Uterus (tissue), 2 donors: ENCODE measurements around the gene DIMT1.

Source experiments
- POLR2A ChIP-seq, 2 donors: fragments of 450-650 bp; IDR thresholded peaks; one replicate each; pipeline ENCODE4 v1.6.1; 2016; ENCODE audit warnings: antibody characterized with exemption in 2 of 2, mild to moderate bottlenecking in 1 of 2, moderate library complexity in 1 of 2
- TF ChIP-seq, protein P1 (sequence below), 4 experiments: fragments of 200-600 bp in 2 of 4; fragments of 450-650 bp in 2 of 4; sonication (generic) in 2 of 4; IDR thresholded peaks; one replicate each; pipeline ENCODE4 v1.5.1; 2016 to 2019; ENCODE audit warnings: antibody characterized with exemption in 4 of 4, mild to moderate bottlenecking in 2 of 4, moderate library complexity in 1 of 4

DNA sequence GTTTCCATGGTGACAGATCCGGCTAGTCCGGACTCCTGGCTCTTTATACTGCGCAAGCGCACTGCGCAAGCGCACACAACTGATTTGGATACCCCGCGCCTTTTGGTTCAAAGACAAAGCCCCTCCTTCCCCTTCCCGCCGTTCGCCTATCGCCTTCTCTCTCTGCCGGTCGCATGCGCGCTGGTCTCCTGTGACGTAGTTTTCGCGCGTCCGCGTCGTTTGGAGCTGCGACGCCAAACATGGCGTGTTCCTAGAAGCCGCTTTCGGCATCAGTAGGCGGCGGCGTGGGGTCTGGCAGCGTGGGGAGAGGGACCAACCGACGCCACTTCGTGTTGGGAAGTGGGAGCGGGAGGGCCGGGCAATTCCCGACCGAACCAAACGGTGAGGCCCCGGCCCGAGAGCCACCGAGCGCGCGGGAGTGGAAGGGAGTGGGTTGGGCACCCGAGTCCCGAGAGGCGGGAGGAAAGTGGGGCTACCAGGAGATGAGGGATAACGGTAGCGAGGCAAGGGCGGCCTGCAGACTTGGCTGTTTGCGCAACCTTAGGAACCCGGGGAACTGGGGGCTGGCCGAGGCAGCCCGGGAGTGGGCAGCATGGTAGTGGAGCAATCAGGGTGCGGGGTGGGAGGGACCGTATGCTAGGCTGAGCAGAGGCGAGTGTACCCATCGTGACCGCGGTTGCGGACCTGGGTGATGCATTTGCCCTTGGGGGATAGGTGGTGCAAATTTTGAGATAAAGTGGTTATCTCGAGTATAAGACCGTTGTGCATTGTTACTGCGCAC is 9.0 kb upstream of the DIMT1 start, which contains the start of gene IPO11:
- TF ChIP-seq, protein P1, sequence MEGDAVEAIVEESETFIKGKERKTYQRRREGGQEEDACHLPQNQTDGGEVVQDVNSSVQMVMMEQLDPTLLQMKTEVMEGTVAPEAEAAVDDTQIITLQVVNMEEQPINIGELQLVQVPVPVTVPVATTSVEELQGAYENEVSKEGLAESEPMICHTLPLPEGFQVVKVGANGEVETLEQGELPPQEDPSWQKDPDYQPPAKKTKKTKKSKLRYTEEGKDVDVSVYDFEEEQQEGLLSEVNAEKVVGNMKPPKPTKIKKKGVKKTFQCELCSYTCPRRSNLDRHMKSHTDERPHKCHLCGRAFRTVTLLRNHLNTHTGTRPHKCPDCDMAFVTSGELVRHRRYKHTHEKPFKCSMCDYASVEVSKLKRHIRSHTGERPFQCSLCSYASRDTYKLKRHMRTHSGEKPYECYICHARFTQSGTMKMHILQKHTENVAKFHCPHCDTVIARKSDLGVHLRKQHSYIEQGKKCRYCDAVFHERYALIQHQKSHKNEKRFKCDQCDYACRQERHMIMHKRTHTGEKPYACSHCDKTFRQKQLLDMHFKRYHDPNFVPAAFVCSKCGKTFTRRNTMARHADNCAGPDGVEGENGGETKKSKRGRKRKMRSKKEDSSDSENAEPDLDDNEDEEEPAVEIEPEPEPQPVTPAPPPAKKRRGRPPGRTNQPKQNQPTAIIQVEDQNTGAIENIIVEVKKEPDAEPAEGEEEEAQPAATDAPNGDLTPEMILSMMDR (IDR thresholded peaks at IDR 0.05), result no peak
- TF ChIP-seq POLR2A (IDR thresholded peaks at IDR 0.05), result peak; percentile 28 to 75
